Activated CD4-positive, alpha-beta T cell treated with anti-CD3 and anti-CD28 coated beads, Interleukin-2, amount 50 U/mL, for 1 hour (primary cell): ENCODE measurements around the gene MMP20.
"Not testable (repeated sequence)": the region's sequence is repeated elsewhere in the genome, so short reads cannot be mapped to it uniquely, and the experiment has no call there.

ENCODE experiments used
- DNase-seq: peaks from one replicate; pipeline ENCODE4 v3.0.0-alpha.2; 2020

The MMP20 gene, protein sequence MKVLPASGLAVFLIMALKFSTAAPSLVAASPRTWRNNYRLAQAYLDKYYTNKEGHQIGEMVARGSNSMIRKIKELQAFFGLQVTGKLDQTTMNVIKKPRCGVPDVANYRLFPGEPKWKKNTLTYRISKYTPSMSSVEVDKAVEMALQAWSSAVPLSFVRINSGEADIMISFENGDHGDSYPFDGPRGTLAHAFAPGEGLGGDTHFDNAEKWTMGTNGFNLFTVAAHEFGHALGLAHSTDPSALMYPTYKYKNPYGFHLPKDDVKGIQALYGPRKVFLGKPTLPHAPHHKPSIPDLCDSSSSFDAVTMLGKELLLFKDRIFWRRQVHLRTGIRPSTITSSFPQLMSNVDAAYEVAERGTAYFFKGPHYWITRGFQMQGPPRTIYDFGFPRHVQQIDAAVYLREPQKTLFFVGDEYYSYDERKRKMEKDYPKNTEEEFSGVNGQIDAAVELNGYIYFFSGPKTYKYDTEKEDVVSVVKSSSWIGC

DNA sequence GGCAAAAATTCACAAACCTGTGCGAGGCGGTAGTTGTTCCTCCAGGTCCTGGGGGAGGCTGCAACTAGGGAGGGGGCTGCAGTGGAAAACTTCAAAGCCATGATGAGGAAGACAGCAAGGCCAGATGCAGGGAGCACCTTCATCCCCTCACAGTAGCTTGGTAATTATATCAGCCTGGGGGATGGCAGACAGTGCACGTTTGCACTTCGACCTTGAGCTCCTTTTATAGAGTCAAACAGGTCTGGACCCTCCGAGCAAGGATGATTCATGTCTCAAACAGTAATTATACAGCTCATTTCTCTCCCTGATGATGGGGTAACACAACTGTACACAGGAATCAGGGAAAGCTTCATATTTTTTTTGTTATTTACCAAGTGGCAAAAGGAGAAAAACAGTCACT, at the start of gene MMP20:
Gene MMP20, minus strand, starts transcription at position 156 of the 400 bp plus-strand sequence. Its CDS starts 13 bp downstream, at position 143.
- no peak for DNase-seq

DNA sequence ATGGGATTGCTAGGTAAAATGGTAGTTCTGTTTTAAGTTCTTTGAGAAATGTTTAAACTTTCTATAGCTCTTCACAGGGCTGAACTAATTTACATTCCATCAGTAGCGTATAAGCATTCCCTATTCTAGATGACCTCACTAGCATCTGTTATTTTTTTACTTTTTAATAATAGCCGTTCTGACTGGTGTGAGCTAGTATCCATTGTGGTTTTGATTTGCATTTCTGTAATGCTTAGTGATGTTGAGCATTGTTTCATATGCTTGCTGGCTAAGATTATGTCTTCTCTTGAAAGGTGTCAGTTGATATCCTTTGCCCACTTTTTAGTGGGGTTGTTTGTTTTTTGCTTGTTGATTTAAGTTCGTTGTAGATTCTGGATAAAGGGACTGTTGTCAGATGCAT, 44.5 kb upstream of the MMP20 start:
- DNase-seq = no peak

DNA sequence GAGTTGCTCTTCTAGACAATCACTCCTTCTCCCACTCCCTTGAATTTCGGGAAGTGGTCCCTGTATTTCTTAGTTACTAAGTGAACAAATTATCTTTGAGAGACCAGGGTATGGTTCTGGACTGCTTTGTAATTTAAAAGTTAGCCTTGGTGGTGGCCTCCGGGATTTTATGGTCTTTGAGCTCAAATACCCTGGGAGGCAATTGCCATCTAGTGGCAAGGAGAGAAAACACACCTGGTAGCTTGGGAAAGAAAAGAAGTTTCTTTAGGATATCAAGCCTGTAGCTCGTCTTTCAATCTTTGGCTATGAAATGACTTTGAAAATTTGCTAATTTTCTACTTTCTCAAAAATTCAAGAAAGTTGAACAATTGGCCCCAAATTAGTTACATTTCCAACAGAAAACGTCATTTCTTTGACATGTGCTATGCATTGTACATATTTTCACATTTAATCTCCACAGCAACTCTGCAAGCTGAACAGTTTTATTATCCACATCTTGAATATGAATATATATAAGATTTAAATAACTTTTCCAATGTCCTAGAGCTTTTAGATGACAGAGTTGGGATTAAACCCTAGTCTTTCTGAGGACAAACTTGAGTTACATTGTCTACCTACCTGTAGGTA, 41.3 kb upstream of the MMP20 start:
- DNase-seq = no peak

DNA sequence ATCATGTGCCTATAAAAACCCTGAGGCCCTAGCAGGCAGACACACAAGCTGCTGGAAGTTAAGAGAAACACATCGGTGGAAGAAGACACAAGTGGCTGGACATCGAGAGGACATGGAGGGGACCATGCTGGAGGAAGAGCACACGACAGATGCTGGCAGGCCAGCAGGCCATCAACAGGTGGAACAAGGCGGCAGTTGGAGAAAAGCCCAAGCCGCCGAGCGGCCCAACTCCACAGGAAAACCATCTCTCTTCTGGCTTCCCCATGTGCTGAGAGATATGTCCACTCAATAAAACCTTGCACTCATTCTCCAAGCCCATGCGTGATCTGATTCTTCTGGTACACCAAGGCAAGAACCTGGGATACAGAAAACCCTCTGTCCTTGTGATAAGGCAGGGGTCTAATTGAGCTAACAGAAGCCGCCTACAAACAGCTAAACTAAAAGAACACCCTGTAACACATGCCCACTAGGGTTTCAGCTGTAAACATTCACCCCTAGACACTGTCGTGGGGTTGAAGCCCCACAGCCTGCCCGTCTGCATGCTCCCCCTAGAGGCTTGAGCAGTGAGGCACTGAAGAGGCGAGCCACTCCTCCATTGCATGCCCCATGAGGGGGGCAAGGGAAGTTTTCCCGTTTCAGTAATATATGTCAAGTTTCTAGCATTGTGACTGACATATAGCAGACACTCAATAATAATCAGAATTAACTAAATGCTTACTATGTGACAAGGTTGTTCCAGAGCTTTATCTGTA, 39.0 kb upstream of the MMP20 start:
- DNase-seq = no peak

DNA sequence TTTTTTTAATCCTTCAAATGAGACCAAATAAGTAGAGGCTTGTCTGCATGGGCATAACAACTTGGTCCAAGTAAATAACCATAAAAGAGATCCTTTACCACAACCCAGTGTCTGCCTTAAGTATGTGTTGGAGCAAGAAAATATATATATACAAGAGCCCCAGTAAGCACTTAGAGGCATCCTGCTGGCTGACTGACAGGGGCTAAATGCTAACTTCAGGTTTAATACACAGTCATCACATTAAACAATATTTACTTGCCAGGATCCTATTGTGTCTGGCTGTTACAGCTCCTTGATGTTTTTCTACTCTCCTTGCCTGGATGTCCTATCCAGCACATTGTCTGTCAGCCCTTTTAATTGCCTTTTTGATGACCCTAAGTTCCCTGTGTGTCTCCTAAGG, 37.5 kb upstream of the MMP20 start:
- no peak for DNase-seq

DNA sequence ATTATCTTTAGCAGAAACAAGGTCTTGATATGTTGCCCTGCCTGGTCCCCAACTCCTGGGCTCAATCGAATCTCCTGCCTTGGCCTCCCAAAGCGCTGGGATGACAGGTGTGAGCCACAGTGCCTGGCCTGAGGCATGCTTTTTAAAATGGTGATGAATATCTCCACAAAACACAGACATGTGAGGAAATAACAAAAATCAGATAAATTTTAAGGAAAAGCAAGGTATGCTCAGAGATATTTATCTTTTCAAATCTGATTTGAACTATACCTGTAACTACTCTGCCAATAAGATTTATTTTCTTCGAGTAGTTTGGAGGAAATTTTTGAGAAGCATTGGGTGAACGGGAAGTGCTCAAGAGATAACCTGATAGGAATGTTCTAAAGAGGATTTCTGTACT, 35.9 kb upstream of the MMP20 start:
- DNase-seq = no peak

DNA sequence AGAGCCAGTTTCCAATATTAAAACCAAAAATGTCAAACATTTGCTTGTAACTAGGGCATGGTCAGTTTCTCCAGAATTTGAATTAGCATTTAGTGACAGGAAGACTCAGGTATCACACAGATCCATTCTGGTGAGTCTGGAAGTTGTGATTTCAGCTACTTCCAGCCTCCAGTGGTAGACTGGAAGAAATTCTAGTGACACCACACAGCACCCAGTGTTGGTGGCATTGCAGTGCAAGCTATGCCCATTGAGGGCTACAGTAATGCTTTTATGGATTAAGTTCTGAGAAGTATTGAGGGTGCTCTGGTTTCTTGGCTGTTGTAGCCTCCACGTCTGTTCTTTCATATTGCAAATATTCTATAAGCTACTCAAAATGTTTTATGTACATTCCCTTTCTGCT, 31.4 kb upstream of the MMP20 start:
- DNase-seq = no peak

DNA sequence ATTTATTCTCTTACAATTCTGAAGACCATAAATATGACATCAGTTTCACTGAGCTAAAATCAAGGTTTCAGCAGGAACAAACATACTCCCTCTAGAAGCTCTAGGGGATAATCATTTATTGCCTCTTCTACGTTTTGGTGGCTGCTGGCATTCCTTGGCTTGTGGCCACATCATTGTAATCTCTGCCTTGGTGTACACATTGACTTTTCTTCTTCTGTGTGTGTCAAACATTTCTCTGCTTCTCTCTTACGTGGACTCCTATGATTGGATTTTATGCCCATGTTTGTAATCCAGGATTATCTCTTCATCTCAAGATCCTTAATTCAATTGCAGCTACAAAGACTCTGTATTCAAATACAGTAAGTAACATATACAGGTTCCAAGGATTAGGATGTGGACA, 30.4 kb upstream of the MMP20 start:
- DNase-seq = no peak

DNA sequence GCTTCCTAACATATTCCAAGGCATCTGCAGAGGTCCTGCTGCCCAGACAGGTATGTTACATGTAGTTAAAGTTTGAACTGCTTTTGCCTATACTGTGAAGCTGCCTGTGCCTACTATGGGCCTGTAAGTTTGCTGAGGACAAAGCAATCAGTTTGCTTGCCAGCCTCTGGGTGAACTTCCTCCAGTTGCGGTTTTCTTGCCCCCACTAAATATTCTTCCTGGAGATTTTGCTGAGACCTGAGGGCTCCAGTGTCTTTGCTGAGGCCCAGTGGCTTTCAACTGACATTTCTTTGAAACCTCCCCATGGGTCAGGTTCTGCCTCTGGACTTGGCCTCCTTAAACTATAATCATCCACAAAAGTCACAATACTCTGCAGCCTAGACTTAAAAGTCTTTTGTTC, 29.6 kb upstream of the MMP20 start:
- no peak for DNase-seq

DNA sequence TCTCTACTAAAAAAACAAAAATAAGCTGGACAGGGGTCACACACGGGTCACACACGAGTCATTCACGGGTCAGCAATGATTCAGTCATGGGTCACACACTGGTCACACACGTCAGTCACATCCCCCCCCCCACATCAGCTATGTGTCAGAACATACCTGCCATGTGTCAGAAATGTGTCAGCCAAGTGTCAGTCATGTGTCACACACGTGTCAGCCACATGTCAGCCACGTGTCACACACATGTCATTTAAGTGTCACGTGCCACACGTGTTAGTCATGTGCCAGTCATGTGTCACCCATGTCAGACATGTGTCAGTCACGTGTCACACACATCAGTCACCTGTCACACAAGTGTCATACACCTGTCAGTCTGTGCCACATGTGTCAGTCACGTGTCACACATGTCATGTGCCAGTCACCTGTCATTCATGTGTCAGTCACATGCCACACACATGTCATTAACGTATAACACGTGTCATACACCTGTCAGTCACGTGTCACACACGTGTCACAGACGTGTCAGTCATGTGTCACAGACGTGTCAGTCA, 28.7 kb upstream of the MMP20 start:
- DNase-seq = no peak

DNA sequence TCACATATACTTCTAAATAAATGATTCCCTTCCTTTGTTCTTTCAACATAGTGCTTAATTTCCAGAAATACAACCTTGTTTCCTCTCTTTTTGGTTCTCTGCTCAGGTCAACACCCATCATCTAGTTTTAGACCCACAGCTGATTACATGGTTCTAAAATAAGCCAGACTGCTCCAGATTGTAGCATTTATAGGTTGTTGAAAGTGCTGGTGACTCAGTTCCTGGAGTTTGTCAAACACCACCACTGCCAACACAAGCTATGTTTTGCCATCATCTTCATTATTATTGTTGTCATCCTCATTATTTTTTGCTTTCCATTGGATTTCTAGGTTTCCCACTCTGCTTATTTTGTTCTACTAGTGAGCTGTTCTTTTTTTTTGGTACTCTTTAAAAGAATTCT, 22.3 kb upstream of the MMP20 start:
- DNase-seq = no peak

DNA sequence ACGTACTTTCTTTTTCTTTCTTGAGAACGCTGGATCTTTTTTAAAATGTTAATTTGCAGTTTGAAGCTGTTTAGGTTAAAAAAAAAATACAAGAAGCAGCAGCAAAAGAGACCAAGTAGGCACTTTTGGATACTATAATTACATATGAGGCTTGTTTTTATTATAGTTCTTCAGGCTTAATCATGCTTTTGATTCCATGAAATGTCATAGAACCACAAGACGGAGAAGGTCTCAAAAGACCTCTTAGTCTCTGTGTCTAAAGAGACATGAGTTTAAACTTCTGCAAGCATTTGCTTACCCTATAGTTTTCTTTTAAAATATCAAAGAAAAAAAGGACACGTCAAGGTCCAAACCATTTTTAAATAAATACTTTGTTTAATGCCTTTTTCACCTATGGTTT, 18.8 kb upstream of the MMP20 start:
- no peak for DNase-seq

DNA sequence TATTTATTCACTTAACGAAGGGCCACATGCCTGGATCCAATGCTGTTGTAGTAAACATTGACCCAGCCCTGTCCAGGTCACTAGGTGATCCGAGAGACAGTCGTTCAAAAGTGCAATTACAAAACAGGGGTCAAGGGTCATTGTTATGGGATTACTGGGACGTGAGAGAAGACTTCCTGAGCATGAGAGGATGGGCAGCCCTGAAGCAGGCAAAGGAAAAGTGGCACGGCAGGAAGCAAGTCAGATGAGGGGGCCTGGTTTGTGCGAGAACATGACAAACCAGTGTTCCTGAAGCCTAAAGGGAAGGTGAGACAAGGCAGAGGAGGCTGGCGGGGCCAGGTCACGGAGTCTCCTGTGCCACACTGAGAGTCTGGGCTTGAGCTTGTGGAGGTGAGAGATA, 15.8 kb upstream of the MMP20 start:
- no peak for DNase-seq

DNA sequence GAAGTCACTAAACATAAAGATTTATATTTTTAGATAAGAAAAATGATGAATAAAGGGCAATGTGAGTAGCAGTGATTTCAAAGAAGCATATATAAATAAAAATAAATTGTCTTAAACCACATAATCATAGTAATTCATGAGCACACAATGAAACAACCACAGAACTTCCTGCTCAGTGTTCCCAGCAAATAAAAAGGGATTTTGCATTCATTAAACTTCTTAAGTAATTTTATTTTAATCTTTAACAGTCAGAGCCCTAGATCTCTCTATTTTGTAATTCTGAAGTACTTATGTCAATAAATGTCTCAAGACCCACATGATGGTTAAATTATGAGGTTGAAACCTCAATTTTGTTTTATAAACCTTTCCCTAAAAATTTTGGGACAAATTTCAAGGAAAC, 14.5 kb upstream of the MMP20 start:
- no peak for DNase-seq

DNA sequence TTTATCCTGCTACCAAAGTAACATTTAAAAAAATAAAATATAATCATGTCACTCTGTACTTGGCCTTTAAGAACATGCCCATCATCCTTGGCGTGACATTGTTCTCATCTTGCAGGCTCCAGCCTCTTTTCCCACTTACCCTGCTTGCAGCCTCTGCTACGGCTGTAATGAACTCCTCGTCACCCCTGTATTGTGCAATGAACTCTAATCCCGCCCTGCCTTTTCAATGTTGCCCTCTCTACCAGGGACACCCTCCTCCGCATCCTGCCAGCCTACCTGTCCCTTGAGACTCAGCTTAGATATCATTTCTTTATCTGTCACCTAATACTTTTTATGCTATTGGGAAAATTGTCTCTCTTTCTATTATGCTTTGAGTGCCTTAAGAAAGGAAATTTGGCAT, 12.6 kb upstream of the MMP20 start:
- no peak for DNase-seq

DNA sequence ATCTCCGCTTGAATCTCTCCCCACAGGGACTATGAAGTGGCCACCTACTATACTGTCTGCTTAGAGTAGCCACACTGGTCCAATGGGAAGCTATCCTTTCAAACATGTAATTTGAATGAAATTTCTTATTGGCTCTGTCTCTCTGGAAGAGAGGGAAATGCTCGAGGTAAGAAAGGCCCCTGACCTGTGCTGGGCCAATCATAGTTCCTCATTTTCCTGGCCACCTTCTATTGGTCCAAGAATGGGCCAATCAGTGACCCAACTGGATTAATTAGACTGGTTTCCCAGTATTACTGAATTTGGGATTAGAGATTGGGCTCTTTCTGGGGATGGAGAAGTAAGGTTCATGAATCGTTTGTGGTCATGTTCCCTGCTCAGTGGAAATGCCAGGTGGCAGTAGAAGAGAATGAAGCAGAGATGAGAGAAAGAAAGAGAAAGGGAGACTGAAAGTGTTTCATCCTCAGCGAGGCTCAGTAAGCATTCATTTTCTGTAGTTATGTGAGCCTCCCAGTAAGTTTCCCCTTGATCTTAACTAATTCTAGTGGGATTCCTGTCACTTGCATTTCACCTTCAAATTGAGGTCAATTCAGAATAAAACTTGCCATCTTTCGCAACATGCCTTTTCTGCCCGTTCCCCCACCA, 8.4 kb upstream of the MMP20 start:
- no peak for DNase-seq

DNA sequence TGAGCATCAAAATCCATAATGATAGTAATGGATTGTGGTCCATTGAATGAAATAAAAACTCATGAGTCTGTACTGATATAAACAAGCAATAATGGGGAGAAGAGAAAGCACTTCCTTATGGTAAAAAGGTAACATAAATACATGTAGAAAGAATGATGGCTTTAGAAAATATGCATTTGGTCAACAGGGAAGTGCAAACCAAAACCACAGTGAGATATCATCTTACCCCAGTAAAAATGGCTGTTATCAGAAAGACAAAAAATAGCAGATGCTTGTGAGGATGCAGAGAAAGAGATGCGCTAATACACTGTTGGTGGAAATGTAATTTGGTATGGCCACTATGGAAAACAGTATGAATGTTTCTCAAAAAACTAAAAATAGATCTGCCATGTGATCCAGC, 6.9 kb upstream of the MMP20 start:
- DNase-seq = no peak

DNA sequence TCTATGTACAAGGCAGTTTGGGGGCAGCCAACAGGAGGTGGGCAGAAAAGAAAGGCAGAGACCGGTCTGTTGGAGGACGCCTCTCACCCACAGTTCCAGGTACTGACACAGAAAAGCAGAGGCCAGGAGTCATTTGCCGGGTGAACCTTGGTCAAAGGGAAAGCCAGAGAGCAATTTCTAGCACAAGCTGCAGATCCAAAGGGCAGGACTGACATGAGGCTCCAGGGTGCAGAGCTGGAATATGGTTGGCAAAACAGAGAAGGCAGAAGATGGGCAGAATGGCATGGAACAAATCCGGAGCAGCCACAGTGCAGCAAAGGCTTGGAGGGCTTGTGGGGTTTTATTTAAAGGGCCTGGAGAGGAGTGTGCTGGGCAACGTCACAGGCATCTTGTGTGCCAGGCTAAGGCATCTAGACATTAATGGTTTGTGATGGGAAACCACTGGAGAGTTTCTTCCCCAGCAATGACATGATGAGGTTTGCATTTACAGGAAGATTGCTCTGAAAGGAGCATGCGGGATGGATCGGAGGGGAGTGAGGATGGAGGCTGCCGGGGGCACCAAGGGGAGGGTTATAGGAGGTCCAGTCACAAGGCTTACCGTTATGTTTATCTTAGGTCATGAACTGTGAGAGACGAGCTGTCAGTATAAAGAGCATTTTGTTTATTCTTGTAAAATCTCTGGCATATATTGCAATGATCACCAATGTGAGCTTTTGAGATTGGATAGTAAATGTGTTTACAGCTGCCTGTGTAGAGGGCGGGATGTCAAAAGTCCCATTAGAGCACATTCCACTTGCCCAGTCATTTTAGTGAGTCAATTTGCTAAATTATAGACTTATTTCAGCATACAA, 5.7 kb upstream of the MMP20 start:
- DNase-seq = no peak

DNA sequence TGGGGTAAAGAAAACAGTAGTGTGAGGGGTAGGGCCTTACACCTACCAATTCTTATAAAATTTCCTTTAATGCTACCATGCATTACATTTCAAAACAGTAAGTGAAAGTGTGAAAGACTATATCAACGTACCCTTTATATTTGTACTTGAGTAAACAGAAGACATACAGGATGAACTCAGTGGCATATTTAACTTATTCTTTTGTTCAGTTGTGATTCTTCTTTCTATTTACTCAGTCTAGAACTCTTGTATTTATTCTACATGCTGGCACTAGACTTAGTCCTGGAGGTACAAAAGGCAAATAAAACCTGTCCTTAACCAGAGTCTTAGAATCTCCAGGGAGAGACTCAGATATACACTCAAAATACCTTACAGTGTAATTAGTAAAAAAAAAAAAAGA, 4.8 kb upstream of the MMP20 start:
- DNase-seq = not testable (repeated sequence)

DNA sequence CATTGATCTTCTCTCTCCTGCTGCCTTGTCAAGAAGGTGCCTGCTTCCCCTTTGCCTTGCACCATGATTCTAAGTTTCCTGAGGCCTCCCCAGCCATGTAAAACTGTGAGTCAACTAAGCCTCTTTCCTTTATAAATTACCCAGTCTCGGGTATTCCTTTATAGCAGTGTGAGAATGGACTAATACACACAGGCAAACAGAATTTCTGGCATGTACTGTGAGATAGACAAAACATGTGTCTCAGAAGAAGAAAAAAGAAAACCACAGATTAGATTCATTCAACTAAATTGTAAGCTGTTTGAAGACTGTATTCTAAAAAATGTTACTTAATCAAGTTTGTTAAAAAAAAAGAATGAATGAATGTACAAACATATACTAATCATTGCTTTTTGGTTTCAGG, 1.5 kb upstream of the MMP20 start:
- DNase-seq = no peak

DNA sequence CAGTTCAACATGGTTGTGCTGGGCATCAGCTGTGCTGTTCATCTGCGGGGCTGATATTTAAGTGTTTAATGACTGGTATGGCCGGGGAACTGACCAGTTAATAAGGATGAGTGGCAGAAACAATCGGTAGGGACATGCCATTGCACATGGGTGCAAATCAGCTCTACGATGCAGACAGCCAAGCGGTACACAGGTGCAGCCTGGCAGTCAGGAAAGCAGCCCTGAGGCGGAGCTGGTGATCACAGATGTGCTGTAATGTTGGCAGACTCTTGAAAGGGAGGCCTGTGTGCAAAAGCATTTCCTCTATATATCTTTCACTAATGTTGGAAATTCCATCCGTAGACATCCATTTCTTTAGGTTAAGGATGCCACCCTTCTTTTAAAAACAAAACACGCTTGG, 1.1 kb downstream of the MMP20 start:
- DNase-seq = no peak

DNA sequence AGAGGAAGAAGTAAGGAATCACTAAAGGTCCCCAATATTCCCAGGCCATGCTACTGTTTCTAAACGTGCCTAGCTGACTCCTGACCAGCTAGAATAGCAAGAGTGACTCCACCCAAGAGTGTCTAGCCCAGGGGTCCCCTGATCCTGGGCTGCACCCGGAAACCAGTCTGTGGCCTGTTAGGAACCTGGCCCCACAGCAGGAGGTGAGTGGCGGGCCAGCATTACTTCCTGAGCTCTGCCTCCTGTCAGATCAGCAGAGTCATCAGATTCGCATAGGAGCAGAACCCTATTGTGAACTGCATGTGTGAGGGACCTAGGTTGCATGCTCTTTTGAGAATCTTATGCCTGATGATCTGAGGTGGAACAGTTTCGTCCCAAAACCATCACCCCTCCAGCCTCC, 2.0 kb downstream of the MMP20 start:
- DNase-seq = no peak
